HuH-7 (cell line): Measurements from ENCODE around the gene AKNAD1.
"Not testable (repeated sequence)": the region's sequence is repeated elsewhere in the genome, so short reads cannot be mapped to it uniquely, and the experiment has no call there.

Experiments used
- DNase-seq: peaks from one replicate; pipeline ENCODE4 v3.0.0; 2011; ENCODE audit warnings: low spot score

Gene AKNAD1, protein sequence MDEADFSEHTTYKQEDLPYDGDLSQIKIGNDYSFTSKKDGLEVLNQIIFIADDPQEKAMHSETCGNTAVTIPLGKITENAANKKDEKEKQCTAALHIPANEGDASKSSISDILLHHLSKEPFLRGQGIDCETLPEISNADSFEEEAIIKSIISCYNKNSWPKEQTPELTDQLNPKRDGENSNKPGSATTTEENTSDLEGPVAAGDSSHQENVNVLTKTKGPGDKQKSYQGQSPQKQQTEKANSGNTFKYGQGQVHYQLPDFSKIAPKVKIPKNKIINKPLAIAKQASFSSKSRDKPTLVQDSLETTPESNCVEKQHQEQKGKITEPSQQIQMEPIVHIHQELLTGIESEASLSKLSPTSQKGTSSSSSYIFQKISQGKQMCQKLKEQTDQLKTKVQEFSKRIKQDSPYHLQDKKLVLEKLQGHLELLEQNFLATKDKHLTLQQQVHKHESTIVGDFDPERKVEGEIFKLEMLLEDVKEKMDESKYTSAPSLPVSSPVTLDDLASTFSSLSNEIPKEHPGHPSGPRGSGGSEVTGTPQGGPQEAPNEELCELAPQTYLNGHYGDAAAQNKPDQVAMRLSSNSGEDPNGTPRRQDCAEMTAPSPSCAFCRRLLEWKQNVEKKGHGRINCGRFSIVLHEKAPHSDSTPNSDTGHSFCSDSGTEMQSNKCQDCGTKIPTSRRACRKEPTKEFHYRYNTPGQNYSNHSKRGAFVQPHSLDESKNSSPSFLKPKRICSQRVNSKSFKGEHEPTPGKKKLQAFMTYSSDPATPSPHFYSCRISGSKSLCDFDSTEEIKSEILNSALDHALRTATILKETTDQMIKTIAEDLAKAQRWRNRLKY

DNA sequence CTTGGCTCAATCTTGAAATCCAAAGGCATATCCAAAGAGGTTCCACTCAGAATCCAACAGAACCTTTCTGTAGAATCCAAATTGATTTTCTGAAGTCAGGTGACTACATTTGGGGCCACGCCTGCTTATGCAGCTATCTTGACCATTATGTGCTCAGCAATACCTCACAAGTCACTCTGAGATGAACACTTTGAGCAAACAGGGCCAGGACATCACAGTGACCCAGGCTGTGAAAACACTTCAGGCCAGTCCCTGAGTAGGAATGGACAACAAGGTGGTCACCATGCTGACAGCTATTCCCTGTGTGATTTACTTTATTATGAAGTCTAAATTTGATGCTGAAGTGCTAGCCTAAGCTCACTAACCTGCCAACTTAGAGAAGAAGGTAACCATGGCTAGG lies at the start of gene AKNAD1:
Gene AKNAD1, minus strand, starts transcription at position 101 of the 400 bp plus-strand sequence. CDS start 4,430 bp downstream, outside the sequence.
- DNase-seq: no peak

DNA sequence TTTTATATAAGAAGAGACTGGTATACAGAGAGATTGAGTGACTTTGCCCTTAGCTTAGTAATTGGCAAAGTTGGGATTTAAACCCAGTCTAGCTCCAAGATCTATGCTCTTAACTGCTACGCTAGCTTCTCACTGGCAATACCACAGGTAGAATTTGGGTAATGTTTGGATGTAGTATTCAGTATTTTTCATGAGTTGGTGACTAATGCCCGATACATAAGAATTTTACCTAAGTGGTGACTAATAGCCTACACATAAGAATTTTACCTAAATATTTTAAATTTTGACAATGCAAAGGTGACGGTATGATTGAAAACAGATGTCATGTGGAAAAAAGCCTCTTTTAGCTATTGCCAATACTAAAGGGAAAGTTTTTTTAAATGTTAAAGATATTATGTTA lies 44.2 kb upstream of the AKNAD1 start:
- no peak for DNase-seq

- no peak for DNase-seq
Observed at GRCh38 chr1:108897865-108898720, 41.2 kb upstream of the AKNAD1 start.

GRCh38 chr1:108896146-108897145 lies 39.6 kb upstream of the AKNAD1 start:
- no peak for DNase-seq

GRCh38 chr1:108893141-108893530 lies 36.2 kb upstream of the AKNAD1 start:
- DNase-seq: no peak

DNA sequence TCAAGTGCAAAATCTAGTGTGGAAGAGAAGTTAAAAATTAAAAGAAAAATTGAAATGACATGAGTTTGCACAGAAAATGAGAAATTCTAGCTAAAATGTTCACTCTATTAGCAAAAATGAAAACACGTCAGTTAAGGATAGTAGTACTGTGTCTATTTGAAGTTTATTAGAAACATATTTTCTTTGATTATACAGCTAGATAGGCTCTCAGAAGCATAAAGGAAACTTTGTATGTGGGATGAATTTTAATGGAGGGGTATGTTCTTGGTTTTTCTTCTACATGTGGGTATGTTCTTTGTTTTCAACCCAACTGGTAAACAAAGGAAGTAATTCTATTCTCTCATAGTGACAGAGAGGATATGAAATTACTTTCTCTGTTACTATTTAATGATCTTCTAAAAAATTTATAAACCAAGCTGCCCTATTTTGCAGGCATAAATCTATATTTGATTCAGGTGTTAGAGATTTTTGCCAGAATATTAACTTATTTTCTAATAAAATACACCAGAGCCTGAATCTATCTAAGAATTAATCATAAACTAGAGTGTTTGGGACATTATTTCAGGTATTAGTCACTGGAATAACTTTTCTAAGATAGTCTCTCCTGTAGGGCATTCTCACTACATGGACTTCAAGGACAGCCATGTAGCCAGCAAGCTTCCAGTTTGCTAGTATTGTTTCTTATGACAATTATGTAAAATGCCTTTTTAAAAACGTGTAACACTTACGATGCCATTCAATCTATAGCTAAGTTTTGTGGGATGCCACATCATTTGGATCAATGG lies 35.7 kb upstream of the AKNAD1 start:
- no peak for DNase-seq

DNA sequence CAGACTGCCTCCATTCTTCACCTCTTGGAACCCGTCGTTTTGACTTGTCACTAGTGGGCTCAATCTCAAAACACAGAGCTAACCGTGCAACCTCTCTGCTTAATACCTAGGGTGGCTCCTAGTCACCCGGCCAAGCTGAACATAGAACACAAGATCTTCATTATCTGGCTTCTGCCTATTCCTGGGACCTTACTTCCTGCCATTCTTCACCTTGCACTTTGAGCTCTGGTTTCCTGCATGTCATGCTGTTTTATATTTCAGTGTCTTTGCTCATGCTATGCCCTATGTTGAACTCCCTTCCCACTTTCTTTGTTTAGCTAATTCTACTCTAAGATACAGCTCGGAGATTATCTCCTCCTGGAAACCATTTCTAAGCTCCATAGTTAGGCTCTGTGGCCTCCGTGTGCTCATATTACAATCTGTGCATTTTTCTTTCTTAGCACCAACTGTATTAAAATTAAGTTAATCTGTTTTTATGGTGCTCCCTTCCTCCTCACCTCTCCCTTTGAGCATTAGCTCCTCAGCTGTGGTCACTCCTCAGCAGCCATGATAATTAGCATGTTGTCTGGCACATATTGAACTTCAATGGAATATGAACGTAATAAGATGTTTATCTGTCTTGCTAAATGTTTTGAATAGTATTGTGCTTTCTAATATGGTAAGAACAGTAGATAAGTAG lies 33.0 kb upstream of the AKNAD1 start:
- no peak for DNase-seq

- not testable (repeated sequence) for DNase-seq
Observed at GRCh38 chr1:108889006-108889645, 32.2 kb upstream of the AKNAD1 start.

DNA sequence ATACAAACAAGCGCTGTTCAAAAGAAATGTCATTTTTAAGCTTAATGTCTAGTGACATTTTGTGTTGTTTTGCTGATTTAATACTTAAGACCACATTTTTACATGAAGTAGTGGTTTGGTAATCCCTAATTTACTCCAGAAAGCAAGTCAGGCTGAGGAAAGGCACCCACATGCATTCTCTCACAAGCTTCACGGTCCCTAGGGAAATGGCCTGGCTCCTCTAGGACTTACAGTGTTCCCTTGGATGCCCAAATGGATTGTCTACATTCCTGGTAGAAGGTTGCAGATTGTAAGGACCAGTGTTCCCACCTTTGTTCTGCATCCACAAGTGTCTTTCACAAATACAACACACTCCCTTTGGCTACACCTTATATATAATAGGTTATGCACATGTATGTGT lies 29.4 kb upstream of the AKNAD1 start:
- DNase-seq: no peak

- no peak for DNase-seq
Observed at GRCh38 chr1:108884968-108885367, 28.1 kb upstream of the AKNAD1 start.

GRCh38 chr1:108882837-108883236 lies 25.9 kb upstream of the AKNAD1 start:
- DNase-seq: no peak

GRCh38 chr1:108881369-108881768 lies 24.5 kb upstream of the AKNAD1 start:
- DNase-seq: no peak

GRCh38 chr1:108880850-108881249 lies 24.0 kb upstream of the AKNAD1 start:
- DNase-seq: no peak

DNA sequence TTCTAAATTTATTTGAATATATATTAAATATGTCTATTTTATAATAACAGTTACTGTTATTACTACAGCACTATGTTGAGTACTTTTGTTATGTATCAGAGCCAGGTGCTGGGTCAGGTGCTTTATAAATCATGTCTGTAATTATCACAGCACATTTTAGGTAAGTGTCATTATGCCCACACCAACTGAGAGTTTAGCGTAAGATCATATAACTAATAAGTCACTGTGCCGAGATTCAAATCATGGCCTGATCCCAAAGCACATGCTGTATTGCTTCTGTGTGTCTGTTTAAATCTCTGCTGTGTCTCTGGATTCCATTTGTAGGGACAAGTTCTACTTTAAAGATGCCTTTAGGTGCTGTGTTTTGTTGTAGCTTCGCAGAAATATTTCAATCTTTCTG lies 21.8 kb upstream of the AKNAD1 start:
- DNase-seq: no peak

GRCh38 chr1:108878160-108878469 lies 21.2 kb upstream of the AKNAD1 start:
- no peak for DNase-seq

GRCh38 chr1:108877348-108878159 lies 20.7 kb upstream of the AKNAD1 start:
- DNase-seq: peak; percentile 15

- no peak for DNase-seq
Observed at GRCh38 chr1:108871050-108871724, 14.3 kb upstream of the AKNAD1 start.
